ENCODE results near the gene FLNA.

- TF ChIP-seq, protein P1, sequence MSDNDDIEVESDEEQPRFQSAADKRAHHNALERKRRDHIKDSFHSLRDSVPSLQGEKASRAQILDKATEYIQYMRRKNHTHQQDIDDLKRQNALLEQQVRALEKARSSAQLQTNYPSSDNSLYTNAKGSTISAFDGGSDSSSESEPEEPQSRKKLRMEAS (IDR thresholded peaks at IDR 0.05), result no peak
- TF ChIP-seq, protein P2, sequence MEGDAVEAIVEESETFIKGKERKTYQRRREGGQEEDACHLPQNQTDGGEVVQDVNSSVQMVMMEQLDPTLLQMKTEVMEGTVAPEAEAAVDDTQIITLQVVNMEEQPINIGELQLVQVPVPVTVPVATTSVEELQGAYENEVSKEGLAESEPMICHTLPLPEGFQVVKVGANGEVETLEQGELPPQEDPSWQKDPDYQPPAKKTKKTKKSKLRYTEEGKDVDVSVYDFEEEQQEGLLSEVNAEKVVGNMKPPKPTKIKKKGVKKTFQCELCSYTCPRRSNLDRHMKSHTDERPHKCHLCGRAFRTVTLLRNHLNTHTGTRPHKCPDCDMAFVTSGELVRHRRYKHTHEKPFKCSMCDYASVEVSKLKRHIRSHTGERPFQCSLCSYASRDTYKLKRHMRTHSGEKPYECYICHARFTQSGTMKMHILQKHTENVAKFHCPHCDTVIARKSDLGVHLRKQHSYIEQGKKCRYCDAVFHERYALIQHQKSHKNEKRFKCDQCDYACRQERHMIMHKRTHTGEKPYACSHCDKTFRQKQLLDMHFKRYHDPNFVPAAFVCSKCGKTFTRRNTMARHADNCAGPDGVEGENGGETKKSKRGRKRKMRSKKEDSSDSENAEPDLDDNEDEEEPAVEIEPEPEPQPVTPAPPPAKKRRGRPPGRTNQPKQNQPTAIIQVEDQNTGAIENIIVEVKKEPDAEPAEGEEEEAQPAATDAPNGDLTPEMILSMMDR (IDR thresholded peaks at IDR 0.05), result no peak
Observed at GRCh38 chrX:154355094-154355775, 19.2 kb downstream of the FLNA start.

All from A549 (cell line).